CD8-positive, alpha-beta memory T cell (primary cell): ENCODE data around the gene CGB3. TPM values are rescaled to one million over a fixed set of nuclear protein-coding genes. Genes with fewer than 3 reads are reported as not detected.
"Not testable (repeated sequence)": the region's sequence is repeated elsewhere in the genome, so short reads cannot be mapped to it uniquely, and the experiment has no call there.

Source experiments
- CTCF ChIA-PET: fragments of 350-600 bp; sonication (Branson Sonifier 250); formaldehyde crosslinking; loops from one replicate; lab custom pipeline; 2021; ENCODE audit warnings: antibody characterized with exemption; lab: Charles Lee
- POLR2A ChIA-PET: fragments of 350-600 bp; sonication (Branson Sonifier 250); formaldehyde crosslinking; loops from one replicate; lab custom pipeline; 2021; ENCODE audit warnings: antibody characterized with exemption; lab: Charles Lee
- DNase-seq, 5 donors: peaks; one replicate each; pipeline versions ENCODE4 v3.0.0 to v3.0.0-alpha.2; 2020 to 2022; ENCODE audit warnings: mixed read lengths in 1 of 5
- H3K27ac ChIP-seq: one replicate; pipeline ENCODE4 v1.7.0; 2013; ENCODE audit warnings: low read depth, mild to moderate bottlenecking, low read length, moderate library complexity
- H3K27me3 ChIP-seq: 2 replicates; pipeline ENCODE4 v1.7.0; 2013; ENCODE audit warnings: low read length, mild to moderate bottlenecking; ENCODE audit not compliant: insufficient read depth, poor library complexity, severe bottlenecking
- H3K36me3 ChIP-seq: 2 replicates; pipeline ENCODE4 v1.7.0; 2013; ENCODE audit warnings: mild to moderate bottlenecking, low read length, moderate library complexity; ENCODE audit not compliant: insufficient read depth
- H3K4me1 ChIP-seq: 2 replicates; pipeline ENCODE4 v1.7.0; 2013; ENCODE audit warnings: mild to moderate bottlenecking, low read length, moderate library complexity; ENCODE audit not compliant: insufficient read depth
- H3K4me3 ChIP-seq: 2 replicates; pipeline ENCODE4 v1.7.0; 2013; ENCODE audit warnings: mild to moderate bottlenecking, low read length
- H3K9me3 ChIP-seq: 2 replicates; pipeline ENCODE4 v1.7.0; 2013; ENCODE audit warnings: mild to moderate bottlenecking, low read length
- H3K27ac Mint-ChIP-seq, 8 donors: one replicate each; pipeline ENCODE4 v1.8.0; 2020 to 2021; ENCODE audit warnings: mixed read lengths in 8 of 8, mild to moderate bottlenecking in 6 of 8, inconsistent platforms in 3 of 8, moderate library complexity in 3 of 8
- H3K27me3 Mint-ChIP-seq, 2 donors: one replicate each; pipeline ENCODE4 v1.8.0; 2020 to 2021; ENCODE audit warnings: mixed read lengths in 2 of 2, mild to moderate bottlenecking in 1 of 2, moderate library complexity in 1 of 2
- H3K36me3 Mint-ChIP-seq, 3 donors: one replicate each; pipeline ENCODE4 v1.8.0; 2020 to 2021; ENCODE audit warnings: mixed read lengths in 3 of 3, inconsistent platforms in 1 of 3, mild to moderate bottlenecking in 1 of 3
- H3K4me1 Mint-ChIP-seq, 3 donors: one replicate each; pipeline ENCODE4 v1.8.0; 2020 to 2021; ENCODE audit warnings: mixed read lengths in 3 of 3, inconsistent platforms in 1 of 3, mild to moderate bottlenecking in 1 of 3
- H3K4me3 Mint-ChIP-seq, 7 donors: one replicate each; pipeline ENCODE4 v1.8.0; 2020 to 2021; ENCODE audit warnings: mixed read lengths in 7 of 7, mild to moderate bottlenecking in 6 of 7, moderate library complexity in 4 of 7, inconsistent platforms in 2 of 7
- H3K9me3 Mint-ChIP-seq, 5 donors: one replicate each; pipeline ENCODE4 v1.8.0; 2020 to 2022; ENCODE audit warnings: mixed read lengths in 5 of 5, mild to moderate bottlenecking in 3 of 5, moderate library complexity in 2 of 5, inconsistent platforms in 1 of 5
- polyA plus RNA-seq: library from polyadenylated mRNA; unstranded; fragments of 300-500 nt; fragmentation: Illumina TruSeq; gene quantifications from one replicate; pipeline ENCODE4 v1.2.3, GENCODE V29; 2021
- total RNA-seq, 2 experiments: library from RNA; stranded (reverse); gene quantifications; one replicate each; pipeline ENCODE4 v1.2.3, GENCODE V29; 2021

The CGB3 gene
- total and polyA plus RNA-seq, 3 experiments from 2014 or later, result not detected

GRCh38 chr19:49064029-49064629 is 40.0 kb upstream of the CGB3 start:
- Mint-ChIP-seq H3K27ac (peak overlapping the region in 1 of 8 donors; percentile 72), H3K36me3 (no peaks in the 10 kb centered on the region), H3K9me3 (peaks cover 0 to 2% (median 0%) of the 10 kb centered on the region in 5 donors), H3K4me3 (peak overlapping the region in 1 of 7 donors; percentile 9), H3K4me1 (peaks cover 0 to 3% (median 0%) of the 10 kb centered on the region in 3 donors), H3K27me3 (peaks cover 56 to 68% of the 10 kb centered on the region in 2 donors)
- POLR2A ChIA-PET, result no interaction called here
- Histone ChIP-seq H3K27ac (no peak overlapping the region), H3K9me3 (no peaks in the 10 kb centered on the region), H3K4me3 (no peak overlapping the region), H3K27me3 (peaks cover 11% of the 10 kb centered on the region), H3K36me3 (no peaks in the 10 kb centered on the region), H3K4me1 (no peaks in the 10 kb centered on the region)
- CTCF ChIA-PET, result no interaction called here
- no peak for DNase-seq

GRCh38 chr19:49061445-49061844 is 37.3 kb upstream of the CGB3 start:
- Mint-ChIP-seq H3K4me3 (no peak overlapping the region), H3K27ac (no peak overlapping the region), H3K36me3 (no peaks in the 10 kb centered on the region), H3K4me1 (peaks cover 14 to 23% (median 16%) of the 10 kb centered on the region in 3 donors), H3K27me3 (peaks cover 56 to 71% of the 10 kb centered on the region in 2 donors), H3K9me3 (peaks cover 0 to 2% (median 0%) of the 10 kb centered on the region in 5 donors)
- ChIA-PET CTCF (interaction anchor here (1.2 kb wide), 1 partner anchor 68 kb away, joined by 3 read pairs; the partner anchor contains the start of genes GYS1 and RUVBL2), POLR2A (no interaction called here)
- Histone ChIP-seq H3K27ac (no peak overlapping the region), H3K4me1 (peaks cover 14% of the 10 kb centered on the region), H3K9me3 (no peaks in the 10 kb centered on the region), H3K27me3 (peaks cover 25% of the 10 kb centered on the region), H3K4me3 (no peak overlapping the region), H3K36me3 (no peaks in the 10 kb centered on the region)
- DNase-seq, result no peak

- H3K27ac Mint-ChIP-seq, result no peak overlapping the region
- H3K9me3 Mint-ChIP-seq, result peaks cover 0 to 2% (median 0%) of the 10 kb centered on the region in 5 donors
- ChIA-PET CTCF (interaction anchor here (1.2 kb wide), 2 partner anchors 43 to 68 kb away, joined by 3 read pairs; partner anchors contain the start of genes GYS1 and RUVBL2), POLR2A (no interaction called here)
- H3K4me3 Mint-ChIP-seq, result no peak overlapping the region
- H3K36me3 ChIP-seq, result no peaks in the 10 kb centered on the region
- H3K36me3 Mint-ChIP-seq, result no peaks in the 10 kb centered on the region
- no peaks in the 10 kb centered on the region for H3K9me3 ChIP-seq
- peaks cover 14 to 27% (median 16%) of the 10 kb centered on the region in 3 donors for H3K4me1 Mint-ChIP-seq
- peaks cover 17% of the 10 kb centered on the region for H3K4me1 ChIP-seq
- no peak for DNase-seq
- H3K27ac ChIP-seq, result no peak overlapping the region
- H3K27me3 Mint-ChIP-seq, result peaks cover 53 to 70% of the 10 kb centered on the region in 2 donors
- no peak overlapping the region for H3K4me3 ChIP-seq
- peaks cover 22% of the 10 kb centered on the region for H3K27me3 ChIP-seq
Measured at GRCh38 chr19:49061000-49061399, 36.9 kb upstream of the CGB3 start.

GRCh38 chr19:49059053-49059452 is 34.9 kb upstream of the CGB3 start:
- DNase-seq, result no peak
- Mint-ChIP-seq H3K4me1 (peaks cover 14 to 28% (median 16%) of the 10 kb centered on the region in 3 donors), H3K9me3 (peaks cover 0 to 2% (median 0%) of the 10 kb centered on the region in 5 donors), H3K4me3 (peak overlapping the region in 1 of 7 donors; percentile 62), H3K36me3 (no peaks in the 10 kb centered on the region), H3K27ac (no peak overlapping the region), H3K27me3 (peaks cover 44 to 56% of the 10 kb centered on the region in 2 donors)
- ChIA-PET CTCF (interaction anchor here (1.2 kb wide), 1 partner anchor 65 kb away, joined by 3 read pairs; the partner anchor contains the start of gene RUVBL2), POLR2A (no interaction called here)
- peaks cover 17% of the 10 kb centered on the region for H3K4me1 ChIP-seq
- no peak overlapping the region for H3K4me3 ChIP-seq
- H3K36me3 ChIP-seq, result no peaks in the 10 kb centered on the region
- no peak overlapping the region for H3K27ac ChIP-seq
- H3K9me3 ChIP-seq, result no peaks in the 10 kb centered on the region
- peaks cover 22% of the 10 kb centered on the region for H3K27me3 ChIP-seq

GRCh38 chr19:49058562-49058961 is 34.4 kb upstream of the CGB3 start:
- Histone ChIP-seq H3K4me3 (no peak overlapping the region), H3K27me3 (peaks cover 22% of the 10 kb centered on the region), H3K36me3 (no peaks in the 10 kb centered on the region), H3K27ac (no peak overlapping the region), H3K4me1 (peaks cover 17% of the 10 kb centered on the region), H3K9me3 (no peaks in the 10 kb centered on the region)
- Mint-ChIP-seq H3K4me3 (peak overlapping the region in 3 of 7 donors; percentile 62 to 94 (median 83)), H3K9me3 (peaks cover 0 to 2% (median 0%) of the 10 kb centered on the region in 5 donors), H3K36me3 (no peaks in the 10 kb centered on the region), H3K27me3 (peaks cover 43 to 52% of the 10 kb centered on the region in 2 donors), H3K27ac (no peak overlapping the region), H3K4me1 (peaks cover 14 to 28% (median 16%) of the 10 kb centered on the region in 3 donors)
- POLR2A ChIA-PET, result no interaction called here
- no peak for DNase-seq
- CTCF ChIA-PET, result no interaction called here

GRCh38 chr19:49057636-49058234 is 33.6 kb upstream of the CGB3 start, which contains the start of gene CGB7:
Gene CGB7 (minus strand): TSS chr19:49057749. CDS start chr19:49055375, 2,374 bp downstream.
- Histone ChIP-seq H3K27me3 (peaks cover 22% of the 10 kb centered on the region), H3K36me3 (no peaks in the 10 kb centered on the region), H3K9me3 (no peaks in the 10 kb centered on the region), H3K4me3 (peak within 1 kb of the TSS; percentile 66), H3K27ac (no peak within 1 kb of the TSS), H3K4me1 (peaks cover 17% of the 10 kb centered on the region)
- peak in 4 of 5 donors; percentile 16 to 49 (median 26) for DNase-seq
- Mint-ChIP-seq H3K9me3 (peaks cover 0 to 2% (median 0%) of the 10 kb centered on the region in 5 donors), H3K4me1 (peaks cover 14 to 28% (median 16%) of the 10 kb centered on the region in 3 donors), H3K4me3 (peak within 1 kb of the TSS; percentile 60 to 94 (median 88)), H3K27ac (peak within 1 kb of the TSS in 4 of 8 donors; percentile 63 to 92 (median 84)), H3K36me3 (no peaks in the 10 kb centered on the region), H3K27me3 (peaks cover 38 to 48% of the 10 kb centered on the region in 2 donors)
- ChIA-PET POLR2A (no interaction called here), CTCF (no interaction called here)

- H3K27ac ChIP-seq, H3K9me3 Mint-ChIP-seq, H3K9me3 ChIP-seq, POLR2A ChIA-PET, DNase-seq, H3K36me3 Mint-ChIP-seq, H3K36me3 ChIP-seq: not testable (repeated sequence)
- H3K4me1 Mint-ChIP-seq, result peaks cover 14 to 28% (median 16%) of the 10 kb centered on the region in 3 donors
- H3K27me3 Mint-ChIP-seq, result peaks cover 38 to 48% of the 10 kb centered on the region in 2 donors
- peaks cover 17% of the 10 kb centered on the region for H3K4me1 ChIP-seq
- H3K27me3 ChIP-seq, result peaks cover 22% of the 10 kb centered on the region
- peak overlapping the region in 4 of 8 donors; percentile 63 to 86 (median 78) for H3K27ac Mint-ChIP-seq
- peak overlapping the region; percentile 60 to 94 (median 88) for H3K4me3 Mint-ChIP-seq
- H3K4me3 ChIP-seq, result peak overlapping the region; percentile 66
- CTCF ChIA-PET, result interaction anchor here (0.8 to 1.2 kb wide), 2 partner anchors 63 to 89 kb away, joined by 4 to 6 read pairs; partner anchors contain the start of genes GYS1 and RUVBL2
Measured at GRCh38 chr19:49056902-49057596, 32.9 kb upstream of the CGB3 start.
